Chondrocyte (in vitro differentiated cells): ENCODE data around the gene PSMA4. TPM values are rescaled to one million over a fixed set of nuclear protein-coding genes. Genes with fewer than 3 reads are reported as not detected.
"Not testable (repeated sequence)": the region's sequence is repeated elsewhere in the genome, so short reads cannot be mapped to it uniquely, and the experiment has no call there.

Experiments used
- DNase-seq: peaks from one replicate; pipeline ENCODE4 v3.0.0; 2021; ENCODE audit warnings: mixed read lengths, low spot score
- H3K27ac Mint-ChIP-seq: one replicate; pipeline ENCODE4 v1.8.0; 2021; ENCODE audit warnings: mild to moderate bottlenecking, moderate library complexity, mixed read lengths; ENCODE audit not compliant: unreplicated experiment
- H3K27me3 Mint-ChIP-seq: 2 replicates; pipeline ENCODE4 v1.8.0; 2021; ENCODE audit warnings: low read depth, mixed read lengths
- H3K36me3 Mint-ChIP-seq: 2 replicates; pipeline ENCODE4 v1.8.0; 2021; ENCODE audit warnings: low read depth, mixed read lengths
- H3K4me1 Mint-ChIP-seq: 2 replicates; pipeline ENCODE4 v1.8.0; 2021; ENCODE audit warnings: low read depth, mild to moderate bottlenecking, mixed read lengths
- H3K4me3 Mint-ChIP-seq: one replicate; pipeline ENCODE4 v1.8.0; 2021; ENCODE audit warnings: mild to moderate bottlenecking, moderate library complexity, mixed read lengths; ENCODE audit not compliant: unreplicated experiment
- H3K9me3 Mint-ChIP-seq: 2 replicates; pipeline ENCODE4 v1.8.0; 2021; ENCODE audit warnings: low read depth, mixed read lengths
- CTCF ChIP-seq: fragments of 200-600 bp; sonication (generic); IDR thresholded peaks from 2 replicates; pipeline ENCODE4 v1.5.0; 2021; ENCODE audit warnings: antibody characterized with exemption, mild to moderate bottlenecking, moderate library complexity
- total RNA-seq: library from RNA; stranded (reverse); gene quantifications from 3 replicates; pipeline ENCODE4 v1.2.1, GENCODE V29; 2021

Gene PSMA4
- total RNA-seq, 1 donor from 2014 or later = 155 TPM

- Mint-ChIP-seq H3K27me3 (no peaks in the 10 kb centered on the region), H3K27ac (no peak overlapping the region), H3K36me3 (peaks cover 19% of the 10 kb centered on the region), H3K9me3 (no peaks in the 10 kb centered on the region), H3K4me3 (no peak overlapping the region), H3K4me1 (no peaks in the 10 kb centered on the region)
- TF ChIP-seq CTCF = no peak
- DNase-seq = no peak
These were observed 11.7 kb downstream of the PSMA4 start for GRCh38 chr15:78551902-78552301.

- H3K36me3 Mint-ChIP-seq = peaks cover 17% of the 10 kb centered on the region
- no peaks in the 10 kb centered on the region for H3K9me3 Mint-ChIP-seq
- H3K27me3 Mint-ChIP-seq = no peaks in the 10 kb centered on the region
- no peak overlapping the region for H3K27ac Mint-ChIP-seq
- H3K4me1 Mint-ChIP-seq = no peaks in the 10 kb centered on the region
- no peak for DNase-seq
- H3K4me3 Mint-ChIP-seq = no peak overlapping the region
- TF ChIP-seq CTCF = no peak
These were observed 12.4 kb downstream of the PSMA4 start for GRCh38 chr15:78552597-78552996.

- DNase-seq, H3K27ac Mint-ChIP-seq, H3K36me3 Mint-ChIP-seq, H3K4me1 Mint-ChIP-seq, H3K9me3 Mint-ChIP-seq, H3K4me3 Mint-ChIP-seq: not testable (repeated sequence)
- H3K27me3 Mint-ChIP-seq = peaks cover 17% of the 10 kb centered on the region
These were observed 20.0 kb downstream of the PSMA4 start for GRCh38 chr15:78560201-78560600.

GRCh38 chr15:78561490-78561889, 21.2 kb downstream of the PSMA4 start:
- no peak for TF ChIP-seq CTCF
- H3K4me3 Mint-ChIP-seq = no peak overlapping the region
- H3K27ac Mint-ChIP-seq = no peak overlapping the region
- no peaks in the 10 kb centered on the region for H3K9me3 Mint-ChIP-seq
- H3K27me3 Mint-ChIP-seq = peaks cover 18% of the 10 kb centered on the region
- no peak for DNase-seq
- peaks cover 7% of the 10 kb centered on the region for H3K4me1 Mint-ChIP-seq
- H3K36me3 Mint-ChIP-seq = no peaks in the 10 kb centered on the region

- no peaks in the 10 kb centered on the region for H3K9me3 Mint-ChIP-seq
- no peak overlapping the region for H3K27ac Mint-ChIP-seq
- TF ChIP-seq CTCF = no peak
- no peak for DNase-seq
- peaks cover 21% of the 10 kb centered on the region for H3K27me3 Mint-ChIP-seq
- peaks cover 9% of the 10 kb centered on the region for H3K4me1 Mint-ChIP-seq
- H3K4me3 Mint-ChIP-seq = no peak overlapping the region
- no peaks in the 10 kb centered on the region for H3K36me3 Mint-ChIP-seq
These were observed 22.8 kb downstream of the PSMA4 start for GRCh38 chr15:78563092-78563491.

GRCh38 chr15:78564743-78565096, 24.5 kb downstream of the PSMA4 start:
- peaks cover 15% of the 10 kb centered on the region for H3K27me3 Mint-ChIP-seq
- H3K36me3 Mint-ChIP-seq = no peaks in the 10 kb centered on the region
- TF ChIP-seq CTCF = no peak
- peaks cover 9% of the 10 kb centered on the region for H3K4me1 Mint-ChIP-seq
- no peak overlapping the region for H3K27ac Mint-ChIP-seq
- H3K4me3 Mint-ChIP-seq = peak overlapping the region; percentile 74
- no peaks in the 10 kb centered on the region for H3K9me3 Mint-ChIP-seq
- DNase-seq = no peak
